Cerebellar nuclear complex (tissue), 1 donor: ENCODE data around the gene SLC46A1.

Experiments used
- DNase-seq, 2 experiments: peaks; one replicate each; lab custom pipeline; 2025; lab: John Stamatoyannopoulos, UW

Gene SLC46A1

GRCh38 chr17:28381141-28381825, 24.7 kb downstream of the SLC46A1 start:
- no peak for DNase-seq

GRCh38 chr17:28379814-28380801, 25.9 kb downstream of the SLC46A1 start:
- DNase-seq: no peak

GRCh38 chr17:28372945-28373274, 33.1 kb downstream of the SLC46A1 start:
- no peak for DNase-seq

- DNase-seq: no peak
These were observed 33.6 kb downstream of the SLC46A1 start for GRCh38 chr17:28372203-28372944.

- DNase-seq: peak in 1 of 2 experiments; percentile 16
These were observed 34.5 kb downstream of the SLC46A1 start, which contains the start of gene SARM1 for GRCh38 chr17:28371245-28372202. TSS of gene SARM1 (plus strand) at chr17:28371694. CDS start at chr17:28372033, 339 bp downstream.

- DNase-seq: no peak
These were observed 35.3 kb downstream of the SLC46A1 start for GRCh38 chr17:28370744-28371103.

GRCh38 chr17:28370035-28370743, 35.8 kb downstream of the SLC46A1 start, which contains the start of gene VTN:
TSS of gene VTN (minus strand) at chr17:28370307. CDS start at chr17:28370203, 104 bp downstream.
- DNase-seq: no peak

- DNase-seq: no peak
These were observed 36.4 kb downstream of the SLC46A1 start for GRCh38 chr17:28369684-28370034.

- no peak for DNase-seq
These were observed 36.9 kb downstream of the SLC46A1 start for GRCh38 chr17:28368915-28369683.

GRCh38 chr17:28368306-28368831, 37.6 kb downstream of the SLC46A1 start:
- DNase-seq: no peak

GRCh38 chr17:28367641-28368305, 38.2 kb downstream of the SLC46A1 start:
- no peak for DNase-seq

- no peak for DNase-seq
These were observed 39.4 kb downstream of the SLC46A1 start for GRCh38 chr17:28366605-28367004.

GRCh38 chr17:28365487-28365886, 40.5 kb downstream of the SLC46A1 start:
- no peak for DNase-seq

- no peak for DNase-seq
These were observed 41.2 kb downstream of the SLC46A1 start, which contains the start of gene SEBOX for GRCh38 chr17:28364665-28365363. TSS of gene SEBOX (minus strand) at chr17:28365199. CDS start at chr17:28365151, 48 bp downstream.

GRCh38 chr17:28363776-28364650, 42.0 kb downstream of the SLC46A1 start:
- DNase-seq: no peak

- no peak for DNase-seq
These were observed 42.8 kb downstream of the SLC46A1 start for GRCh38 chr17:28363186-28363585.

- no peak for DNase-seq
These were observed 48.2 kb downstream of the SLC46A1 start for GRCh38 chr17:28357901-28358197.
